DOHH2 (cell line): Measurements from ENCODE around the gene SAMD4A.
A peak's percentile ranks its signal among the peaks of the same experiment; 100 is the strongest.

Experiments
- H3F3A ChIP-seq: fragments of 200-600 bp; sonication (generic), shearing (Covaris generic); 2 replicates; pipeline ENCODE4 v1.6.0; 2016; ENCODE audit warnings: antibody characterized with exemption, mild to moderate bottlenecking; ENCODE audit not compliant: control insufficient read depth, insufficient read depth
- H3K27ac ChIP-seq: fragments of 200-600 bp; sonication (generic); 2 replicates; pipeline ENCODE4 v1.5.1; 2014; ENCODE audit warnings: low read depth, mild to moderate bottlenecking, low read length, moderate library complexity
- H3K27me3 ChIP-seq: fragments of 200-600 bp; sonication (generic); 2 replicates; pipeline ENCODE4 v1.6.1; 2014; ENCODE audit warnings: mild to moderate bottlenecking, low read length, mixed read lengths; ENCODE audit not compliant: control insufficient read depth
- H3K36me3 ChIP-seq: fragments of 200-600 bp; sonication (generic); 2 replicates; pipeline ENCODE4 v1.6.1; 2014; ENCODE audit warnings: mild to moderate bottlenecking, low read length, moderate library complexity, mixed read lengths; ENCODE audit not compliant: control insufficient read depth
- H3K4me1 ChIP-seq: fragments of 200-600 bp; sonication (generic); 2 replicates; pipeline ENCODE4 v1.6.1; 2014; ENCODE audit warnings: mild to moderate bottlenecking, low read length, mixed read lengths; ENCODE audit not compliant: control insufficient read depth
- H3K4me2 ChIP-seq: fragments of 200-600 bp; sonication (generic); 2 replicates; pipeline ENCODE4 v1.6.0; 2014; ENCODE audit warnings: mild to moderate bottlenecking, low read length, moderate library complexity
- H3K4me3 ChIP-seq: fragments of 200-600 bp; sonication (generic); 2 replicates; pipeline ENCODE4 v1.5.1; 2014; ENCODE audit warnings: mild to moderate bottlenecking, low read length, mixed read lengths
- H3K79me2 ChIP-seq: fragments of 200-600 bp; sonication (generic); 2 replicates; pipeline ENCODE4 v1.6.1; 2014; ENCODE audit warnings: mild to moderate bottlenecking, low read length, mixed read lengths; ENCODE audit not compliant: control insufficient read depth
- H3K9me2 ChIP-seq: fragments of 200-600 bp; sonication (generic); replicated peaks from 2 replicates; pipeline ENCODE4 v1.6.1; 2014; ENCODE audit warnings: mild to moderate bottlenecking, low read length, mixed read lengths; ENCODE audit not compliant: control insufficient read depth
- H3K9me3 ChIP-seq: fragments of 200-600 bp; sonication (generic); 2 replicates; pipeline ENCODE4 v1.6.1; 2014; ENCODE audit warnings: antibody characterized with exemption, low read length, mixed read lengths; ENCODE audit not compliant: control insufficient read depth, insufficient read depth
- H4K20me1 ChIP-seq: fragments of 200-600 bp; sonication (generic); 2 replicates; pipeline ENCODE4 v1.6.0; 2014; ENCODE audit warnings: low read depth, mild to moderate bottlenecking, antibody characterized with exemption, low read length, moderate library complexity; ENCODE audit not compliant: control insufficient read depth, insufficient read depth
- EZH2phosphoT487 ChIP-seq: fragments of 200-600 bp; sonication (generic); IDR thresholded peaks from 2 replicates; pipeline ENCODE4 v1.6.1; 2017; ENCODE audit warnings: borderline replicate concordance, mild to moderate bottlenecking, antibody characterized with exemption, low read length, moderate library complexity, mixed read lengths
- TF ChIP-seq, protein P1 (sequence below): fragments of 200-600 bp; sonication (generic); IDR thresholded peaks from one replicate; pipeline ENCODE4 v1.5.1; 2014; ENCODE audit warnings: antibody characterized with exemption, mild to moderate bottlenecking, low read depth, low read length; ENCODE audit not compliant: poor library complexity, severe bottlenecking

SAMD4A gene

DNA sequence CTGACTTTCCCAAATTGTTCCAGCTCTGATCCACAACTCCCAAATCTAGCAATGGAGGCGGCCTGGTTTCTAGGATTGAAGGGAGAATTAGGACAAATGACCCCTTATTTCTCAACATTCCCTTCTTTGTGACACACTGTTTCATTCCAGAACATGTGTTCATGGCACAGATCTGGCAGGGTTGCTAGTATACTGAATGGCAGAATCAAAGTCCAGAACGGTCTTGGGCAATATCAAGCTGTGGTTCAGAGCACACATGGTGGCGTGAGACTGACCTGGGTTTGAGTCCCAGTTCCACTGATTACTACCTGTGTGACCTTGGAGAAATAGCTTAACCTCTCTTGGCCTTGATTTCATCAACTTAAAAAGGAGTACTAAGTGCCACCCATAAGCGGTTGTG, 152.5 kb downstream of the SAMD4A start:
- Histone ChIP-seq H3K4me3 (no peak overlapping the region), H3K9me2 (no peaks in the 10 kb centered on the region), H3K4me2 (no peak overlapping the region), H3F3A (no peaks in the 10 kb centered on the region), H3K4me1 (no peaks in the 10 kb centered on the region), H3K36me3 (no peaks in the 10 kb centered on the region), H3K79me2 (no peaks in the 10 kb centered on the region), H4K20me1 (no peaks in the 10 kb centered on the region), H3K27ac (no peak overlapping the region), H3K27me3 (peaks cover 5% of the 10 kb centered on the region), H3K9me3 (no peaks in the 10 kb centered on the region)
- TF ChIP-seq, protein P1, sequence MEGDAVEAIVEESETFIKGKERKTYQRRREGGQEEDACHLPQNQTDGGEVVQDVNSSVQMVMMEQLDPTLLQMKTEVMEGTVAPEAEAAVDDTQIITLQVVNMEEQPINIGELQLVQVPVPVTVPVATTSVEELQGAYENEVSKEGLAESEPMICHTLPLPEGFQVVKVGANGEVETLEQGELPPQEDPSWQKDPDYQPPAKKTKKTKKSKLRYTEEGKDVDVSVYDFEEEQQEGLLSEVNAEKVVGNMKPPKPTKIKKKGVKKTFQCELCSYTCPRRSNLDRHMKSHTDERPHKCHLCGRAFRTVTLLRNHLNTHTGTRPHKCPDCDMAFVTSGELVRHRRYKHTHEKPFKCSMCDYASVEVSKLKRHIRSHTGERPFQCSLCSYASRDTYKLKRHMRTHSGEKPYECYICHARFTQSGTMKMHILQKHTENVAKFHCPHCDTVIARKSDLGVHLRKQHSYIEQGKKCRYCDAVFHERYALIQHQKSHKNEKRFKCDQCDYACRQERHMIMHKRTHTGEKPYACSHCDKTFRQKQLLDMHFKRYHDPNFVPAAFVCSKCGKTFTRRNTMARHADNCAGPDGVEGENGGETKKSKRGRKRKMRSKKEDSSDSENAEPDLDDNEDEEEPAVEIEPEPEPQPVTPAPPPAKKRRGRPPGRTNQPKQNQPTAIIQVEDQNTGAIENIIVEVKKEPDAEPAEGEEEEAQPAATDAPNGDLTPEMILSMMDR, result no peak
- TF ChIP-seq EZH2phosphoT487, result no peak

DNA sequence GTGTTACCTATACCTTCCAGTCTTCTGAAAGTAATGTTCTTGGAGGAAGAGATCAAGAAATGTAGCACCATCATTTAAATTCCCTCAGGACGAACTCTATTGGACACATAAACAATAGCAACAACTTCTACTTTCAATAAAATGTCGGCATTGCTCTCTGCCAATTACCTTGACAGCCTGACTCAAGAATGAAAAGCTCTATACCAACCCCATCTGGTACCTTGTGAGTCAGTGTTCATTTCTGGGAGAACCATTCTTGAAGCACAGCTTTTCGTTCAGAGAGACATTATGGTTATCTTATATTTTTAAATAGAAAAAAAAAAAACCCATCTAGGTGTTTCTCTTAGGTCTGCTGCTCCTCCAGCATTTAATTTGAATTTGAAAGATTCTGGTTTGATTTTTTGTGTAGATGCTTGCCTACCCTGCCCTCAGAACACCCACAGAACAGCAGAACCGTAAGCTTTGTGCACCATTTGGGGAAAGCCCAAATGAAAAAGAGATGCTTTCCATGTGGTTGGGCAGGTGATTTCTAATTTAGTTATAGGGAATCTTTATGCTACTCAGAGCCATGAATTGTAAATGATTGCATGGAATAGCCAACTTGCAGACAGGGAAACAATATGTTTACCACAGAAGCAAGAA, 156.0 kb downstream of the SAMD4A start:
- Histone ChIP-seq H3K27ac (no peak overlapping the region), H3K4me3 (no peak overlapping the region), H3K27me3 (peaks cover 4% of the 10 kb centered on the region), H3K79me2 (no peaks in the 10 kb centered on the region), H3K4me1 (no peaks in the 10 kb centered on the region), H3K4me2 (no peak overlapping the region), H3K9me2 (no peaks in the 10 kb centered on the region), H3F3A (no peaks in the 10 kb centered on the region), H3K9me3 (no peaks in the 10 kb centered on the region), H4K20me1 (no peaks in the 10 kb centered on the region), H3K36me3 (no peaks in the 10 kb centered on the region)
- TF ChIP-seq, protein P1, result peak; percentile 38
- no peak for TF ChIP-seq EZH2phosphoT487

DNA sequence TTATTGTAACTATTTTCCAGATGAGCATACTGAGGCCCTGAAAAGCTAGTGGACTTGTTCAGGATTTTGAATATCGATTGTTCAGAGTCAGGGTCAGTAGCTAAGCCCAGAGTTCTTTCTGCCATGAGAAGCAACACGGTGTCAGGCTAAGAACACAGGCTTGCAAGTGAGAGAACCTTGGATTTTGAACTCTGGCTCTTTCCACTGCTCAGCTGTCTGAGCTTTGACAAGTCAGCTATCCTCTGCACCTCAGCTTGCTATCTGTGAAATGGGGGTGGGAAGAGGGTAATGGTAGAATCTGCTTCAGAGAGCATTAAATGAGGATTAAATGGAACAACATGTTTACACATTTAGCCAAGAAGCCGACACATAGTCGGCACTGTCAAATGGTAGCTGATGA, 157.2 kb downstream of the SAMD4A start:
- no peaks in the 10 kb centered on the region for H3K79me2 ChIP-seq
- peaks cover 4% of the 10 kb centered on the region for H3K27me3 ChIP-seq
- H3K9me3 ChIP-seq, result no peaks in the 10 kb centered on the region
- no peak overlapping the region for H3K27ac ChIP-seq
- H3K36me3 ChIP-seq, result no peaks in the 10 kb centered on the region
- TF ChIP-seq EZH2phosphoT487, result no peak
- TF ChIP-seq, protein P1, result no peak
- H3K9me2 ChIP-seq, result no peaks in the 10 kb centered on the region
- H3K4me3 ChIP-seq, result no peak overlapping the region
- no peaks in the 10 kb centered on the region for H3F3A ChIP-seq
- no peaks in the 10 kb centered on the region for H4K20me1 ChIP-seq
- no peaks in the 10 kb centered on the region for H3K4me1 ChIP-seq
- no peak overlapping the region for H3K4me2 ChIP-seq
